Ovary (tissue), 10 donors: ENCODE measurements around the gene LGALS12. TPM values are rescaled to one million over a fixed set of nuclear protein-coding genes. Genes with fewer than 3 reads are reported as not detected.

ENCODE experiments used
- DNase-seq, 5 donors: peaks; one replicate each; pipeline ENCODE4 v3.0.0-alpha.2; 2019 to 2020
- H3K27ac ChIP-seq, 2 donors: fragments of 200-600 bp; one replicate each; pipeline versions ENCODE4 v1.5.1 to v1.8.0; 2019 to 2022
- H3K27me3 ChIP-seq: fragments of 200-600 bp; one replicate; pipeline ENCODE4 v1.8.0; 2022
- H3K36me3 ChIP-seq: fragments of 200-600 bp; sonication (generic); one replicate; pipeline ENCODE4 v1.5.1; 2019
- H3K4me1 ChIP-seq: one replicate; pipeline ENCODE4 v1.8.1; 2013; ENCODE audit warnings: mild to moderate bottlenecking, moderate library complexity; ENCODE audit not compliant: insufficient read depth
- H3K4me3 ChIP-seq: fragments of 200-600 bp; sonication (generic); one replicate; pipeline ENCODE4 v1.5.1; 2017
- H3K9me3 ChIP-seq, 2 donors: fragments of 200-600 bp in 1 of 2; sonication (generic) in 1 of 2; one replicate each; pipeline versions ENCODE4 v1.5.1 to v1.8.1; 2013 to 2019; ENCODE audit warnings: mild to moderate bottlenecking in 1 of 2, moderate library complexity in 1 of 2
- EP300 ChIP-seq: sonication (generic); formaldehyde crosslinking; IDR thresholded peaks from one replicate; pipeline ENCODE4 v1.6.1; 2017; ENCODE audit warnings: antibody characterized with exemption
- POLR2A ChIP-seq: fragments of 450-650 bp; IDR thresholded peaks from one replicate; pipeline ENCODE4 v1.6.1; 2017; ENCODE audit warnings: antibody characterized with exemption, mild to moderate bottlenecking, moderate library complexity
- WGBS, 3 donors: extraction: QIAGEN DNeasy Blood & Tissue Kit in 1 of 3; methylation state at CpG; one replicate each; pipeline versions ENCODE4 v1.1.5 to v1.1.7; 2013 to 2017; 5-methylcytosine and 5-hydroxymethylcytosine counted together
- intact Hi-C, 4 donors: fragments of 100-400 bp; cut with DNase I; formaldehyde crosslinking; loops; one replicate each; pipeline versions ENCODE4 v1.11.0 to v1.15.1; 2022 to 2023
- long read RNA-seq, 3 donors: library from polyadenylated mRNA in 2 of 3; unstranded in 2 of 3; transcript quantifications; one replicate each; pipeline ENCODE4 v2.0.0 and lab custom pipeline, GENCODE V29; 2021 to 2026
- polyA plus RNA-seq, 2 donors: library from polyadenylated mRNA; stranded (reverse); fragments of 200-250 nt in 1 of 2; fragments of 350-450 nt in 1 of 2; fragmentation: Illumina TruSeq in 1 of 2; extraction: RNeasy Lipid Tissue Mini Kit (QIAGEN cat#74804) in 1 of 2; gene quantifications; one replicate each; pipeline ENCODE4 v1.2.3, GENCODE V29; 2013 to 2014
- total RNA-seq, 7 donors: library from RNA; depleted of rRNA in 2 of 7; stranded (reverse); fragments of >200 nt in 2 of 7; fragmentation: NEBNext Ultra II Directional in 3 of 7; extraction: Animal tissue kit (Norgen Biotek cat#: 25700) in 3 of 7; gene quantifications; one replicate each; pipeline versions ENCODE4 v1.1.0 to v1.2.4, GENCODE V29; 2016 to 2023
- TF ChIP-seq, protein P1 (sequence below), 3 donors: fragments of 450-650 bp in 2 of 3; fragments of 200-600 bp in 1 of 3; IDR thresholded peaks; one replicate each; pipeline versions ENCODE4 v1.5.1 to v1.8.0; 2016 to 2022; ENCODE audit warnings: antibody characterized with exemption in 3 of 3, mild to moderate bottlenecking in 1 of 3
- donor health status: DM: no; HTN: no; CAD: no; lungs with moderate emphysema.
- donor health status: DM: no; HTN: no; CAD: no.
- donor health status: Bipolar disorder and iron deficiency.
- donor health status: DM: yes; HTN: yes; CAD: no.
- donor health status: DM: no; HTN: no; CAD: no.
- donor health status: DM: yes; HTN: yes; CAD: no.

LGALS12 gene
- 1 to 10 TPM in 2 of 7 donors, under 1 TPM in 4, not detected in 1; 0.23 to 4.5 (median 0.74) TPM for total RNA-seq
- 10 to 100 TPM in 1 of 2 donors, under 1 TPM in 1; 0.19 to 28.7 TPM for polyA plus RNA-seq
- long read RNA-seq, donor 1: 0 reads
- long read RNA-seq, donor 2: 0 reads
- long read RNA-seq, donor 3: 0 reads

DNA sequence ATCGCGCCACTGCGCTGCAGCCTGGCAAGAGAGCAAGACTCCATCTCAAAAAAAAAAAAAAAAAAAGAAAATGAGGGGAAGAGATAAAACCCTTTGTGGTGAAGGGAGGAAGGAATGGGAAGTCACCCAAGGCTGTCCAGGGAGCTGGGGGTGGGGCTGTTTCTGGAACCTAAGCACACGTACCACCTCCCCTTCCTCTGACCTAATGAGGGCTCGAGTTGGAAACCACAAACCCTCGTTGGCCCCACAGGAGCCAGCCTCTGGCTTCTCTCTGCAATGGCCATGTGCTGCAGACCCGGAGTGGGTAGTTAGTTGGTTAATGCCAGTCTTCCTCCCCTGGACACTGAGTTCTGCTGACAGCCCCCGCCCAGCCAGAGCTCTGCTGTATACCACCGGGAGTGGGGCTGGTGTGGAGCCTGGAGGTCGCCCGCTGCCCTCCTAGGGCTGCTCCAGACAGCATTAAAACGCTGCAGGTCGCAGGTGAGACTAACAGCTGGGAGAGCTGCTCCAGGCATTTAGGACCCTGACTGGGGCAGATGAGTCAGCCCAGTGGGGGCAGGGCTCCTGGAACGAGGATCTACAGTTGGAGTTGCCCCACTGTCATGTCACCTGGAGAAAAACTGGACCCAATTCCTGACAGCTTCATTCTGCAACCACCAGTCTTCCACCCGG, at the start of gene LGALS12:
TSS of gene LGALS12 (plus strand) at position 228 of the 672 bp plus-strand sequence. CDS start at position 603, 375 bp downstream.
- no peaks in the 10 kb centered on the region for H3K36me3 ChIP-seq
- no peak within 1 kb of the TSS for H3K4me3 ChIP-seq
- no peak for DNase-seq
- no peaks in the 10 kb centered on the region for H3K27me3 ChIP-seq
- H3K27ac ChIP-seq: no peak within 1 kb of the TSS
- 52 to 57% (median 53%) methylated on average over 14 to 15 of the region's 15 CpGs for WGBS, 3 donors
- no peak for TF ChIP-seq EP300
- no peak for TF ChIP-seq POLR2A
- TF ChIP-seq, protein P1, sequence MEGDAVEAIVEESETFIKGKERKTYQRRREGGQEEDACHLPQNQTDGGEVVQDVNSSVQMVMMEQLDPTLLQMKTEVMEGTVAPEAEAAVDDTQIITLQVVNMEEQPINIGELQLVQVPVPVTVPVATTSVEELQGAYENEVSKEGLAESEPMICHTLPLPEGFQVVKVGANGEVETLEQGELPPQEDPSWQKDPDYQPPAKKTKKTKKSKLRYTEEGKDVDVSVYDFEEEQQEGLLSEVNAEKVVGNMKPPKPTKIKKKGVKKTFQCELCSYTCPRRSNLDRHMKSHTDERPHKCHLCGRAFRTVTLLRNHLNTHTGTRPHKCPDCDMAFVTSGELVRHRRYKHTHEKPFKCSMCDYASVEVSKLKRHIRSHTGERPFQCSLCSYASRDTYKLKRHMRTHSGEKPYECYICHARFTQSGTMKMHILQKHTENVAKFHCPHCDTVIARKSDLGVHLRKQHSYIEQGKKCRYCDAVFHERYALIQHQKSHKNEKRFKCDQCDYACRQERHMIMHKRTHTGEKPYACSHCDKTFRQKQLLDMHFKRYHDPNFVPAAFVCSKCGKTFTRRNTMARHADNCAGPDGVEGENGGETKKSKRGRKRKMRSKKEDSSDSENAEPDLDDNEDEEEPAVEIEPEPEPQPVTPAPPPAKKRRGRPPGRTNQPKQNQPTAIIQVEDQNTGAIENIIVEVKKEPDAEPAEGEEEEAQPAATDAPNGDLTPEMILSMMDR (IDR thresholded peaks at IDR 0.05): no peak
- peaks cover 6% of the 10 kb centered on the region for H3K4me1 ChIP-seq
- intact Hi-C loops: no loop called here
- H3K9me3 ChIP-seq: no peaks in the 10 kb centered on the region

DNA sequence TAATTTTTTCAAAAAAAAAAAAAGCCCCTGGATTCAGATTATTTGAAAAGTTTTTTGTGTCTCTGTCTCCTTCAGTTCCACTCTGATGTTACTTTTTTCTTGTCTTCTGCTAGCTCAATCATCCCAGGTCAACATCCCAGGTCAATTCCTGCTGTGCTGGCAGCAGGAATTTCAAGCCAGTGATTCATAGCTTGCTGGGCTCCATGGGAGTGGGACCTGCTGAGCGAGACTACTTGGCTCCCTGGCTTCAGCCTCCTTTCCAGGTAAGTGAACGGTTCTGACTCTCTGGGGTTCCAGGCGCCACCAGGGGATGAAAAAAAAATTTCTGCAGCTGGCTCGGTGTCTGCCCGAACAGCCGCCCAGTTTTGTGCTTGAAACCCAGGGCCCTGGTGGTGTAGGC, 46.3 kb upstream of the LGALS12 start:
- Histone ChIP-seq H3K27me3 (no peaks in the 10 kb centered on the region), H3K36me3 (no peaks in the 10 kb centered on the region), H3K9me3 (no peaks in the 10 kb centered on the region), H3K4me3 (no peak overlapping the region), H3K4me1 (no peaks in the 10 kb centered on the region), H3K27ac (no peak overlapping the region)
- no peak for TF ChIP-seq EP300
- TF ChIP-seq POLR2A: no peak
- TF ChIP-seq, protein P1 (IDR thresholded peaks at IDR 0.05): no peak
- WGBS, 3 donors: 81 to 85% (median 81%) methylated on average over 6 of the region's 6 CpGs
- no peak for DNase-seq
- intact Hi-C loops: no loop called here

DNA sequence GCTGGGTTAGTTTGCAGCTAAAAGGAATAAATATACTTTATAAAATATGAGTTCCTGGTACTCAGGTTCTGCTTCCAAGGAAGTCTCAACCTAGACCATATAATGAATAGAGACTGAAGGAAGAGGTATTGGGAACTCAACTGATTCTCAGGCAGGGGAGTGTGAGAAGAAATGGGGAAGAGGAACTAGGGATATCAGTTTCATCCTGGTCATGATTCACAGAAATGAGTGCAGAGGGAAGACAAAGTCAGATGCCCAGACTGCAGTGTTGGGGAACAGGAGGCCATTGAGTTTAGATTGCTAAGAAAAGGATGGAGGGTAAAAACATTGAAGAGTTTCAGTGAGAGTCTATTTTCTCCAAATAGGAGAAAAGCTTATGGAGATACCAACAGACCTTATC, 43.7 kb upstream of the LGALS12 start:
- no peaks in the 10 kb centered on the region for H3K4me1 ChIP-seq
- TF ChIP-seq POLR2A (no peak), EP300 (no peak)
- TF ChIP-seq, protein P1 (IDR thresholded peaks at IDR 0.05): no peak
- no peaks in the 10 kb centered on the region for H3K9me3 ChIP-seq
- no peak overlapping the region for H3K4me3 ChIP-seq
- no peaks in the 10 kb centered on the region for H3K27me3 ChIP-seq
- no peak for DNase-seq
- intact Hi-C loops: no loop called here
- no peak overlapping the region for H3K27ac ChIP-seq
- H3K36me3 ChIP-seq: no peaks in the 10 kb centered on the region

- TF ChIP-seq POLR2A (no peak), EP300 (no peak)
- TF ChIP-seq, protein P1 (IDR thresholded peaks at IDR 0.05): no peak
- 30 to 42% (median 37%) methylated on average over 3 of the region's 3 CpGs for WGBS, 3 donors
- intact Hi-C loops: loop anchor here in 2 of 4 donors (10.0 kb wide), 2 partner anchors 264 to 274 kb away; no protein-coding TSS in a partner anchor
- H3K9me3 ChIP-seq: no peaks in the 10 kb centered on the region
- H3K4me3 ChIP-seq: no peak overlapping the region
- no peaks in the 10 kb centered on the region for H3K27me3 ChIP-seq
- H3K27ac ChIP-seq: no peak overlapping the region
- DNase-seq: no peak
- H3K36me3 ChIP-seq: no peaks in the 10 kb centered on the region
- no peaks in the 10 kb centered on the region for H3K4me1 ChIP-seq
These were observed 35.6 kb upstream of the LGALS12 start for GRCh38 chr11:63470311-63470710.
